Liver (tissue), 2 donors: ENCODE results near the gene HTR3A.

ENCODE experiments used
- TAF1 ChIP-seq: conservative IDR thresholded peaks from 2 replicates; pipeline ENCODE4 v1.6.1; 2016; ENCODE audit warnings: antibody characterized with exemption, mild to moderate bottlenecking
- YY1 ChIP-seq: IDR thresholded peaks from 2 replicates; pipeline ENCODE4 v1.6.1; 2016; ENCODE audit warnings: antibody characterized with exemption, mild to moderate bottlenecking
- donor health status: healthy.

- TF ChIP-seq TAF1 (no peak), YY1 (no peak)
Observed at GRCh38 chr11:114036958-114037357, 62.0 kb downstream of the HTR3A start.
